HepG2 (cell line): ENCODE measurements around the gene C3orf18. TPM values are rescaled to one million over a fixed set of nuclear protein-coding genes. Genes with fewer than 3 reads are reported as not detected.

Source experiments
- AFF4 ChIP-seq: sonication (generic); formaldehyde crosslinking; IDR thresholded peaks from 2 replicates; pipeline ENCODE4 v1.4.0; 2020; ENCODE audit warnings: missing genetic modification reagents
- ATF4 ChIP-seq, 2 experiments: fragments of 450-650 bp in 1 of 2; sonication (generic) in 1 of 2; formaldehyde crosslinking; IDR thresholded peaks; 2 replicates each; pipeline versions ENCODE4 v1.5.0 to v1.8.0; 2020 to 2022; ENCODE audit warnings: mild to moderate bottlenecking in 1 of 2, missing genetic modification reagents in 1 of 2
- DR1 ChIP-seq: sonication (generic); formaldehyde crosslinking; IDR thresholded peaks from 2 replicates; pipeline ENCODE4 v1.8.0; 2021; ENCODE audit warnings: mild to moderate bottlenecking, missing genetic modification reagents, inconsistent platforms
- EEA1 ChIP-seq: sonication (generic); formaldehyde crosslinking; IDR thresholded peaks from 2 replicates; pipeline ENCODE4 v1.5.1; 2020; ENCODE audit warnings: mild to moderate bottlenecking, missing genetic modification reagents, borderline replicate concordance
- FOSL2 ChIP-seq: sonication (generic); formaldehyde crosslinking; IDR thresholded peaks from 2 replicates; pipeline ENCODE4 v1.4.0; 2020; ENCODE audit warnings: missing genetic modification reagents
- JUND ChIP-seq: sonication (generic); formaldehyde crosslinking; IDR thresholded peaks from 2 replicates; pipeline ENCODE4 v1.8.0; 2022; ENCODE audit warnings: mild to moderate bottlenecking, missing genetic modification reagents
- KAT2B ChIP-seq: fragments of 150-350 bp; IDR thresholded peaks from 2 replicates; pipeline ENCODE4 v1.6.1; 2014; ENCODE audit warnings: low read depth, low read length, borderline replicate concordance
- REPIN1 ChIP-seq: sonication (generic); formaldehyde crosslinking; IDR thresholded peaks from 2 replicates; pipeline ENCODE4 v1.8.0; 2022; ENCODE audit warnings: missing genetic modification reagents, low read depth, mild to moderate bottlenecking, borderline replicate concordance
- STAG1 ChIP-seq: sonication (generic); formaldehyde crosslinking; IDR thresholded peaks from 2 replicates; pipeline ENCODE4 v1.4.0; 2020; ENCODE audit warnings: missing genetic modification reagents
- TRIM24 ChIP-seq: sonication (generic); formaldehyde crosslinking; IDR thresholded peaks from 2 replicates; pipeline ENCODE4 v1.8.0; 2022; ENCODE audit warnings: mild to moderate bottlenecking, missing genetic modification reagents
- ZBTB34 ChIP-seq: sonication (generic); formaldehyde crosslinking; IDR thresholded peaks from 2 replicates; pipeline ENCODE4 v1.8.0; 2022; ENCODE audit warnings: mild to moderate bottlenecking, missing genetic modification reagents
- ZBTB37 ChIP-seq: sonication (generic); formaldehyde crosslinking; IDR thresholded peaks from 2 replicates; pipeline ENCODE4 v1.4.0; 2020; ENCODE audit warnings: mild to moderate bottlenecking, missing genetic modification reagents
- ZFP82 ChIP-seq: sonication (generic); formaldehyde crosslinking; IDR thresholded peaks from 2 replicates; pipeline ENCODE4 v1.5.1; 2020; ENCODE audit warnings: mild to moderate bottlenecking, missing genetic modification reagents, borderline replicate concordance
- ZNF275 ChIP-seq: sonication (generic); formaldehyde crosslinking; IDR thresholded peaks from 2 replicates; pipeline ENCODE4 v1.8.0; 2022; ENCODE audit warnings: missing genetic modification reagents, mild to moderate bottlenecking, inconsistent platforms, borderline replicate concordance
- ZNF382 ChIP-seq: sonication (generic); formaldehyde crosslinking; IDR thresholded peaks from 2 replicates; pipeline ENCODE4 v1.5.0; 2020; ENCODE audit warnings: missing genetic modification reagents, mild to moderate bottlenecking, borderline replicate concordance
- ZNF660 ChIP-seq: sonication (generic); formaldehyde crosslinking; IDR thresholded peaks from 2 replicates; pipeline ENCODE4 v1.5.1; 2020; ENCODE audit warnings: mild to moderate bottlenecking, low read depth, missing genetic modification reagents, borderline replicate concordance
- ZNF678 ChIP-seq: sonication (generic); formaldehyde crosslinking; IDR thresholded peaks from 2 replicates; pipeline ENCODE4 v1.4.0; 2020; ENCODE audit warnings: mild to moderate bottlenecking, missing genetic modification reagents
- polyA plus RNA-seq, 8 experiments: library from polyadenylated mRNA; depleted of rRNA in 3 of 8; stranded (reverse) in 7 of 8; unstranded in 1 of 8; fragments of >200 nt; fragmentation: Illumina TruSeq in 4 of 8; extraction: Trizol in 4 of 8; gene quantifications; 2 replicates each; pipeline versions ENCODE4 v1.2.1 to v1.2.3, GENCODE V29; 2011 to 2016; ENCODE audit warnings: low read depth in 4 of 8, missing spikeins in 1 of 8, mixed read lengths in 1 of 8; ENCODE audit not compliant: insufficient read depth in 1 of 8
- total RNA-seq, 5 experiments: library from RNA; depleted of rRNA; stranded (reverse); fragments of >200 nt; fragmentation: Illumina TruSeq; extraction: Trizol; gene quantifications; 2 replicates each; pipeline ENCODE4 v1.2.3, GENCODE V29; 2016; ENCODE audit warnings: low read depth in 1 of 5

The C3orf18 gene
- total and polyA plus RNA-seq, 2 of the 13 experiments (the other 11 are each of a cell fraction or from before 2014, with no cell fraction given): 1.6 to 4.8 TPM

GRCh38 chr3:50587806-50588758, 20.5 kb upstream of the C3orf18 start (continued):
- TF ChIP-seq ATF4 (CRISPR knock-in tag; IDR thresholded peaks at IDR 0.05) (no peak), AFF4 (CRISPR knock-in tag) (0 out of 2 replicates have a peak, but pooled peaks have one; percentile 53), FOSL2 (peak; percentile 46; the same call in 1 of the 2 replicates), ZBTB34 (CRISPR knock-in tag) (peak; percentile 63; the same call in 1 of the 2 replicates), REPIN1 (CRISPR knock-in tag) (0 out of 2 replicates have a peak, but pooled peaks have one; percentile 48), TRIM24 (no peak), ZNF382 (no peak), ZFP82 (CRISPR knock-in tag) (no peak), ZNF678 (CRISPR knock-in tag) (0 out of 2 replicates have a peak, but pooled peaks have one; percentile 26), DR1 (CRISPR knock-in tag) (peak; percentile 50; the same call in 1 of the 2 replicates), KAT2B (no peak), STAG1 (CRISPR knock-in tag) (peak; percentile 8; the same call in 1 of the 2 replicates), EEA1 (no peak), JUND (CRISPR knock-in tag) (peak; percentile 50; the same call in 1 of the 2 replicates), ZNF660 (CRISPR knock-in tag) (no peak), ZBTB37 (no peak), ZNF275 (peak; percentile 27; the same call in 1 of the 2 replicates)
